HUES64 (cell line): ENCODE results near the gene TNIK.

Experiments used
- H3K27ac ChIP-seq: 2 replicates; pipeline ENCODE4 v1.7.0; 2013; ENCODE audit warnings: low read depth, low read length, inconsistent platforms
- H3K27me3 ChIP-seq: 2 replicates; pipeline ENCODE4 v1.6.1; 2013; ENCODE audit warnings: mild to moderate bottlenecking, low read length; ENCODE audit not compliant: insufficient read depth
- H3K36me3 ChIP-seq: 2 replicates; pipeline ENCODE4 v1.6.1; 2013; ENCODE audit warnings: mild to moderate bottlenecking, low read length; ENCODE audit not compliant: insufficient read depth
- H3K4me1 ChIP-seq: 2 replicates; pipeline ENCODE4 v1.6.1; 2013; ENCODE audit warnings: mild to moderate bottlenecking, low read length, moderate library complexity; ENCODE audit not compliant: insufficient read depth
- H3K4me3 ChIP-seq: 2 replicates; pipeline ENCODE4 v1.5.1; 2013; ENCODE audit warnings: mild to moderate bottlenecking, low read length, moderate library complexity
- H3K9ac ChIP-seq: 2 replicates; pipeline ENCODE4 v1.6.1; 2013; ENCODE audit warnings: mild to moderate bottlenecking, low read depth, low read length
- H3K9me3 ChIP-seq: 2 replicates; pipeline ENCODE4 v1.6.1; 2013; ENCODE audit warnings: low read depth, low read length; ENCODE audit not compliant: insufficient read depth
- WGBS: fragments of 150-250, 120-280 bp; methylation state at CpG from one replicate; pipeline ENCODE4 v1.1.7; 2013; ENCODE audit warnings: missing lambda C conversion rate; 5-methylcytosine and 5-hydroxymethylcytosine counted together

Gene TNIK

GRCh38 chr3:171358181-171358880, 101.9 kb downstream of the TNIK start:
- Histone ChIP-seq H3K4me3 (no peak overlapping the region), H3K9ac (no peak overlapping the region), H3K9me3 (no peaks in the 10 kb centered on the region), H3K4me1 (peaks cover 7% of the 10 kb centered on the region; the same call in 1 of the 2 replicates), H3K36me3 (no peaks in the 10 kb centered on the region), H3K27me3 (no peaks in the 10 kb centered on the region), H3K27ac (no peak overlapping the region)
- 92% methylated on average over 9 of the region's 10 CpGs for WGBS

GRCh38 chr3:171357721-171358120, 102.5 kb downstream of the TNIK start:
- Histone ChIP-seq H3K9me3 (no peaks in the 10 kb centered on the region), H3K27me3 (no peaks in the 10 kb centered on the region), H3K36me3 (no peaks in the 10 kb centered on the region), H3K27ac (no peak overlapping the region), H3K4me3 (no peak overlapping the region), H3K4me1 (peaks cover 13% of the 10 kb centered on the region), H3K9ac (no peak overlapping the region)
- 94% methylated on average over 6 of the region's 8 CpGs for WGBS

GRCh38 chr3:171356251-171356650, 104.0 kb downstream of the TNIK start:
- Histone ChIP-seq H3K9ac (no peak overlapping the region), H3K36me3 (no peaks in the 10 kb centered on the region), H3K9me3 (no peaks in the 10 kb centered on the region), H3K4me3 (no peak overlapping the region), H3K4me1 (peaks cover 17% of the 10 kb centered on the region), H3K27me3 (no peaks in the 10 kb centered on the region), H3K27ac (no peak overlapping the region)
- no CpG with 5 or more reads among the region's 3 CpGs for WGBS

- no peaks in the 10 kb centered on the region for H3K36me3 ChIP-seq
- H3K9ac ChIP-seq = no peak overlapping the region
- no peaks in the 10 kb centered on the region for H3K27me3 ChIP-seq
- H3K4me1 ChIP-seq = peaks cover 17% of the 10 kb centered on the region
- no peaks in the 10 kb centered on the region for H3K9me3 ChIP-seq
- H3K27ac ChIP-seq = no peak overlapping the region
- 93% methylated on average over 4 of the region's 4 CpGs for WGBS
- H3K4me3 ChIP-seq = no peak overlapping the region
Measured at GRCh38 chr3:171354706-171355582, 105.3 kb downstream of the TNIK start.

GRCh38 chr3:171354049-171354705, 106.0 kb downstream of the TNIK start:
- H3K9ac ChIP-seq = no peak overlapping the region
- no peaks in the 10 kb centered on the region for H3K9me3 ChIP-seq

GRCh38 chr3:171353423-171353822, 106.8 kb downstream of the TNIK start:
- no peak overlapping the region for H3K9ac ChIP-seq
- WGBS = 95% methylated on average over 4 of the region's 4 CpGs
- no peaks in the 10 kb centered on the region for H3K9me3 ChIP-seq
- H3K4me1 ChIP-seq = peaks cover 30% of the 10 kb centered on the region
- H3K27ac ChIP-seq = no peak overlapping the region
- no peaks in the 10 kb centered on the region for H3K36me3 ChIP-seq
- no peak overlapping the region for H3K4me3 ChIP-seq
- no peaks in the 10 kb centered on the region for H3K27me3 ChIP-seq

More at GRCh38 chr3:171354049-171354705, 106.0 kb downstream of the TNIK start:
- no peaks in the 10 kb centered on the region for H3K36me3 ChIP-seq
- H3K4me3 ChIP-seq = no peak overlapping the region
- H3K27ac ChIP-seq = no peak overlapping the region
- H3K4me1 ChIP-seq = peaks cover 22% of the 10 kb centered on the region
- no peaks in the 10 kb centered on the region for H3K27me3 ChIP-seq
- 90% methylated on average over 5 of the region's 5 CpGs for WGBS

GRCh38 chr3:171352387-171352935, 107.7 kb downstream of the TNIK start:
- Histone ChIP-seq H3K9me3 (no peaks in the 10 kb centered on the region), H3K4me1 (peaks cover 39% of the 10 kb centered on the region), H3K9ac (no peak overlapping the region), H3K36me3 (no peaks in the 10 kb centered on the region), H3K4me3 (no peak overlapping the region), H3K27ac (no peak overlapping the region), H3K27me3 (no peaks in the 10 kb centered on the region)
- WGBS = 46% methylated on average over 2 of the region's 2 CpGs

GRCh38 chr3:171351676-171352075, 108.5 kb downstream of the TNIK start:
- Histone ChIP-seq H3K36me3 (no peaks in the 10 kb centered on the region), H3K4me3 (no peak overlapping the region), H3K4me1 (peaks cover 46% of the 10 kb centered on the region), H3K27me3 (no peaks in the 10 kb centered on the region), H3K9ac (no peak overlapping the region), H3K27ac (no peak overlapping the region), H3K9me3 (no peaks in the 10 kb centered on the region)
- 91% methylated on average over 1 of the region's 1 CpG for WGBS

- Histone ChIP-seq H3K4me1 (peaks cover 46% of the 10 kb centered on the region), H3K27ac (no peak overlapping the region), H3K9me3 (no peaks in the 10 kb centered on the region), H3K4me3 (no peak overlapping the region), H3K27me3 (no peaks in the 10 kb centered on the region), H3K36me3 (no peaks in the 10 kb centered on the region), H3K9ac (no peak overlapping the region)
Measured at GRCh38 chr3:171350364-171350763, 109.8 kb downstream of the TNIK start.

GRCh38 chr3:171349392-171349791, 110.8 kb downstream of the TNIK start:
- Histone ChIP-seq H3K27me3 (no peaks in the 10 kb centered on the region), H3K9me3 (no peaks in the 10 kb centered on the region), H3K27ac (no peak overlapping the region), H3K9ac (no peak overlapping the region), H3K36me3 (no peaks in the 10 kb centered on the region), H3K4me3 (no peak overlapping the region), H3K4me1 (peaks cover 51% of the 10 kb centered on the region)
- 100% methylated on average over 1 of the region's 1 CpG for WGBS

- H3K9me3 ChIP-seq = no peaks in the 10 kb centered on the region
- peaks cover 49% of the 10 kb centered on the region for H3K4me1 ChIP-seq
- H3K36me3 ChIP-seq = no peaks in the 10 kb centered on the region
- H3K27me3 ChIP-seq = no peaks in the 10 kb centered on the region
- WGBS = 100% methylated on average over 3 of the region's 4 CpGs
- H3K27ac ChIP-seq = no peak overlapping the region
- H3K4me3 ChIP-seq = no peak overlapping the region
- H3K9ac ChIP-seq = no peak overlapping the region
Measured at GRCh38 chr3:171348121-171348520, 112.1 kb downstream of the TNIK start.
